HL-60 (cell line): Measurements from ENCODE around the gene CH25H.

Experiments
- DNase-seq, 2 experiments: peaks; one replicate each; pipeline ENCODE4 v3.0.0-alpha.2; 2010 to 2020; ENCODE audit warnings: low read depth in 1 of 2, low spot score in 1 of 2
- H3K27ac ChIP-seq: fragments of 250-450 bp; sonication (Bioruptor Pico); replicated peaks from 2 replicates; pipeline ENCODE4 v1.5.1; 2020; ENCODE audit warnings: mild to moderate bottlenecking, moderate library complexity
- H3K27me3 ChIP-seq: fragments of 250-450 bp; sonication (Bioruptor Pico); 2 replicates; pipeline ENCODE4 v1.5.1; 2021; ENCODE audit warnings: mild to moderate bottlenecking, moderate library complexity; ENCODE audit not compliant: insufficient read depth, poor library complexity, severe bottlenecking
- H3K4me3 ChIP-seq: replicated peaks from 2 replicates; pipeline ENCODE4 v1.5.1; 2011; ENCODE audit warnings: mild to moderate bottlenecking, control low read depth, low read length; ENCODE audit not compliant: insufficient read depth
- CTCF ChIP-seq: IDR thresholded peaks from one replicate; pipeline ENCODE4 v1.5.1; 2011; ENCODE audit warnings: low read length, control low read depth, inconsistent platforms; ENCODE audit not compliant: insufficient read depth
- GABPA ChIP-seq: IDR thresholded peaks from 2 replicates; pipeline ENCODE4 v1.6.1; 2012; ENCODE audit warnings: low read depth
- POLR2AphosphoS5 ChIP-seq: IDR thresholded peaks from 2 replicates; pipeline ENCODE4 v1.6.1; 2012; ENCODE audit warnings: low read depth
- SPI1 ChIP-seq: IDR thresholded peaks from 2 replicates; pipeline ENCODE4 v1.6.1; 2012; ENCODE audit warnings: low read depth, mild to moderate bottlenecking, borderline replicate concordance
- TF ChIP-seq, protein P1 (sequence below): IDR thresholded peaks from 2 replicates; pipeline ENCODE4 v1.6.1; 2012; ENCODE audit warnings: low read depth; ENCODE audit not compliant: insufficient replicate concordance

CH25H gene

GRCh38 chr10:89156161-89156835 is 50.8 kb downstream of the CH25H start:
- TF ChIP-seq GABPA, result no peak
- no peak for TF ChIP-seq POLR2AphosphoS5
- TF ChIP-seq SPI1, result no peak
- TF ChIP-seq, protein P1, sequence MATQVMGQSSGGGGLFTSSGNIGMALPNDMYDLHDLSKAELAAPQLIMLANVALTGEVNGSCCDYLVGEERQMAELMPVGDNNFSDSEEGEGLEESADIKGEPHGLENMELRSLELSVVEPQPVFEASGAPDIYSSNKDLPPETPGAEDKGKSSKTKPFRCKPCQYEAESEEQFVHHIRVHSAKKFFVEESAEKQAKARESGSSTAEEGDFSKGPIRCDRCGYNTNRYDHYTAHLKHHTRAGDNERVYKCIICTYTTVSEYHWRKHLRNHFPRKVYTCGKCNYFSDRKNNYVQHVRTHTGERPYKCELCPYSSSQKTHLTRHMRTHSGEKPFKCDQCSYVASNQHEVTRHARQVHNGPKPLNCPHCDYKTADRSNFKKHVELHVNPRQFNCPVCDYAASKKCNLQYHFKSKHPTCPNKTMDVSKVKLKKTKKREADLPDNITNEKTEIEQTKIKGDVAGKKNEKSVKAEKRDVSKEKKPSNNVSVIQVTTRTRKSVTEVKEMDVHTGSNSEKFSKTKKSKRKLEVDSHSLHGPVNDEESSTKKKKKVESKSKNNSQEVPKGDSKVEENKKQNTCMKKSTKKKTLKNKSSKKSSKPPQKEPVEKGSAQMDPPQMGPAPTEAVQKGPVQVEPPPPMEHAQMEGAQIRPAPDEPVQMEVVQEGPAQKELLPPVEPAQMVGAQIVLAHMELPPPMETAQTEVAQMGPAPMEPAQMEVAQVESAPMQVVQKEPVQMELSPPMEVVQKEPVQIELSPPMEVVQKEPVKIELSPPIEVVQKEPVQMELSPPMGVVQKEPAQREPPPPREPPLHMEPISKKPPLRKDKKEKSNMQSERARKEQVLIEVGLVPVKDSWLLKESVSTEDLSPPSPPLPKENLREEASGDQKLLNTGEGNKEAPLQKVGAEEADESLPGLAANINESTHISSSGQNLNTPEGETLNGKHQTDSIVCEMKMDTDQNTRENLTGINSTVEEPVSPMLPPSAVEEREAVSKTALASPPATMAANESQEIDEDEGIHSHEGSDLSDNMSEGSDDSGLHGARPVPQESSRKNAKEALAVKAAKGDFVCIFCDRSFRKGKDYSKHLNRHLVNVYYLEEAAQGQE, result no peak
- no peak for TF ChIP-seq CTCF
- H3K4me3 ChIP-seq, result no peak overlapping the region
- DNase-seq, result no peak
- no peak overlapping the region for H3K27ac ChIP-seq
- H3K27me3 ChIP-seq, result peaks cover 2% of the 10 kb centered on the region
